ENCODE results near the gene PMPCA.

The PMPCA gene

GRCh38 chr9:136367296-136368145 is 42.9 kb upstream of the PMPCA start:
- H3K27me3 ChIP-seq (ENCODE audit: control insufficient read depth, insufficient read depth, low read length), result peaks cover 3% of the 10 kb centered on the region
- no peaks in the 10 kb centered on the region for H3K36me3 ChIP-seq (ENCODE audit: control insufficient read depth, low read depth, low read length)
- no peak overlapping the region for H3K4me3 ChIP-seq (ENCODE audit: low read length)
- no peak overlapping the region for H3K9ac ChIP-seq (ENCODE audit: low read length)
- no peaks in the 10 kb centered on the region for H3K9me3 ChIP-seq (ENCODE audit: control insufficient read depth, low read depth, low read length)
- H3K27ac ChIP-seq (ENCODE audit: low read length), result no peak overlapping the region
- no peaks in the 10 kb centered on the region for H3K4me1 ChIP-seq (ENCODE audit: control insufficient read depth, low read depth, low read length)

GRCh38 chr9:136368190-136368589 is 42.3 kb upstream of the PMPCA start:
- H3K27ac ChIP-seq (ENCODE audit: low read length), result no peak overlapping the region
- no peak overlapping the region for H3K4me3 ChIP-seq (ENCODE audit: low read length)
- H3K9ac ChIP-seq (ENCODE audit: low read length), result no peak overlapping the region
- no peaks in the 10 kb centered on the region for H3K9me3 ChIP-seq (ENCODE audit: control insufficient read depth, low read depth, low read length)
- no peaks in the 10 kb centered on the region for H3K4me1 ChIP-seq (ENCODE audit: control insufficient read depth, low read depth, low read length)
- peaks cover 3% of the 10 kb centered on the region for H3K27me3 ChIP-seq (ENCODE audit: control insufficient read depth, insufficient read depth, low read length)
- H3K36me3 ChIP-seq (ENCODE audit: control insufficient read depth, low read depth, low read length), result no peaks in the 10 kb centered on the region

DNA sequence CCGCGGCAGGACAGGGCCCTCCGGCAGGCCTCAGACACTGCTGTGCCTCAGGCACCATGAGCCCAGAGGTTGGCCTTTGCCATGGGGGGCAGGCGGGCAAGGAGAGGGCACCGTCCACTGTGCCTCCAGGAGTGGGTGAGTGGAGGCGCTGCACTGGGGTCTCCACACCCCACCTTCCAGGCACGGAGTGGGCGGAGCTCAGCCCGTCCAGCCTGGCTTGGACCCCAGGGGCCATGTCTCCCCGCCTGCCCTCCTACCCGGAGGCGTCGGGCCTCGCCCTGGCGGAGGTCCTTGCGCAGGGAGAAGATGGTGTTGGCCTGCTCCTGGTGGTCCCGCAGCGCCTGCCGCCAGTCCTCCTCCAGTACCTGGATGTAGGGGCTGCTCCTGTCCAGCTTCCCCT is 40.4 kb upstream of the PMPCA start:
- H3K36me3 ChIP-seq (ENCODE audit: control insufficient read depth, low read depth, low read length), result no peaks in the 10 kb centered on the region
- no peak overlapping the region for H3K27ac ChIP-seq (ENCODE audit: low read length)
- H3K27me3 ChIP-seq (ENCODE audit: control insufficient read depth, insufficient read depth, low read length), result no peaks in the 10 kb centered on the region
- no peaks in the 10 kb centered on the region for H3K9me3 ChIP-seq (ENCODE audit: control insufficient read depth, low read depth, low read length)
- no peaks in the 10 kb centered on the region for H3K4me1 ChIP-seq (ENCODE audit: control insufficient read depth, low read depth, low read length)
- no peak overlapping the region for H3K9ac ChIP-seq (ENCODE audit: low read length)
- H3K4me3 ChIP-seq (ENCODE audit: low read length), result no peak overlapping the region

GRCh38 chr9:136370687-136371532 is 39.5 kb upstream of the PMPCA start:
- H3K27ac ChIP-seq (ENCODE audit: low read length), result no peak overlapping the region
- H3K9ac ChIP-seq (ENCODE audit: low read length), result no peak overlapping the region
- H3K4me1 ChIP-seq (ENCODE audit: control insufficient read depth, low read depth, low read length), result no peaks in the 10 kb centered on the region
- peaks cover 4% of the 10 kb centered on the region for H3K36me3 ChIP-seq (ENCODE audit: control insufficient read depth, low read depth, low read length)
- H3K27me3 ChIP-seq (ENCODE audit: control insufficient read depth, insufficient read depth, low read length), result no peaks in the 10 kb centered on the region
- no peak overlapping the region for H3K4me3 ChIP-seq (ENCODE audit: low read length)
- no peaks in the 10 kb centered on the region for H3K9me3 ChIP-seq (ENCODE audit: control insufficient read depth, low read depth, low read length)

GRCh38 chr9:136371533-136371880 is 39.0 kb upstream of the PMPCA start:
- Histone ChIP-seq H3K27me3 (ENCODE audit: control insufficient read depth, insufficient read depth, low read length) (no peaks in the 10 kb centered on the region), H3K36me3 (ENCODE audit: control insufficient read depth, low read depth, low read length) (peaks cover 6% of the 10 kb centered on the region), H3K4me3 (ENCODE audit: low read length) (no peak overlapping the region), H3K9ac (ENCODE audit: low read length) (no peak overlapping the region), H3K27ac (ENCODE audit: low read length) (no peak overlapping the region), H3K9me3 (ENCODE audit: control insufficient read depth, low read depth, low read length) (no peaks in the 10 kb centered on the region), H3K4me1 (ENCODE audit: control insufficient read depth, low read depth, low read length) (no peaks in the 10 kb centered on the region)

DNA sequence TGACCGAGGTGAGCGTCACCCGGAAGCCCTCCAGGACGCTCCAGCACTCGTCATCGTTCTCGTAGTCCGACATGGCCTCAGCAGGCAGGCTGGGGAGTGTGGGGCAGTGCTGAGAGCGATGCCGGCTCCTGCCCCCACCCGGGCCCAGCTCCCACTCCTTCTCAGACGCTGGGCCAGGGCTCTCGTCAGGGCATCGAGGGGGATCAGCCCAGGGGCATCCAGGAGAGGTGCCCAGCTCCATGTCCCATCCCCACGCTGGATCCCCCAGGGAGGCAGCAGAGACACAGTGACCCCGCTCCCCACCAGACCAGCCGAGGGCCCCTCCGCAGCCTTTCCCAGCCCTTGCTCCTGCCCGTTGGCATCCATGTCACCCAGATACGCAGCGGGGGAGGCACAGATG is 38.5 kb upstream of the PMPCA start:
- Histone ChIP-seq H3K9me3 (ENCODE audit: control insufficient read depth, low read depth, low read length) (no peaks in the 10 kb centered on the region), H3K36me3 (ENCODE audit: control insufficient read depth, low read depth, low read length) (peaks cover 6% of the 10 kb centered on the region), H3K4me3 (ENCODE audit: low read length) (no peak overlapping the region), H3K27me3 (ENCODE audit: control insufficient read depth, insufficient read depth, low read length) (no peaks in the 10 kb centered on the region), H3K9ac (ENCODE audit: low read length) (no peak overlapping the region), H3K27ac (ENCODE audit: low read length) (no peak overlapping the region), H3K4me1 (ENCODE audit: control insufficient read depth, low read depth, low read length) (no peaks in the 10 kb centered on the region)

GRCh38 chr9:136372561-136373299 is 37.7 kb upstream of the PMPCA start:
- Histone ChIP-seq H3K4me3 (ENCODE audit: low read length) (no peak overlapping the region), H3K9me3 (ENCODE audit: control insufficient read depth, low read depth, low read length) (no peaks in the 10 kb centered on the region), H3K36me3 (ENCODE audit: control insufficient read depth, low read depth, low read length) (peaks cover 6% of the 10 kb centered on the region), H3K4me1 (ENCODE audit: control insufficient read depth, low read depth, low read length) (no peaks in the 10 kb centered on the region), H3K9ac (ENCODE audit: low read length) (no peak overlapping the region), H3K27me3 (ENCODE audit: control insufficient read depth, insufficient read depth, low read length) (no peaks in the 10 kb centered on the region), H3K27ac (ENCODE audit: low read length) (no peak overlapping the region)

DNA sequence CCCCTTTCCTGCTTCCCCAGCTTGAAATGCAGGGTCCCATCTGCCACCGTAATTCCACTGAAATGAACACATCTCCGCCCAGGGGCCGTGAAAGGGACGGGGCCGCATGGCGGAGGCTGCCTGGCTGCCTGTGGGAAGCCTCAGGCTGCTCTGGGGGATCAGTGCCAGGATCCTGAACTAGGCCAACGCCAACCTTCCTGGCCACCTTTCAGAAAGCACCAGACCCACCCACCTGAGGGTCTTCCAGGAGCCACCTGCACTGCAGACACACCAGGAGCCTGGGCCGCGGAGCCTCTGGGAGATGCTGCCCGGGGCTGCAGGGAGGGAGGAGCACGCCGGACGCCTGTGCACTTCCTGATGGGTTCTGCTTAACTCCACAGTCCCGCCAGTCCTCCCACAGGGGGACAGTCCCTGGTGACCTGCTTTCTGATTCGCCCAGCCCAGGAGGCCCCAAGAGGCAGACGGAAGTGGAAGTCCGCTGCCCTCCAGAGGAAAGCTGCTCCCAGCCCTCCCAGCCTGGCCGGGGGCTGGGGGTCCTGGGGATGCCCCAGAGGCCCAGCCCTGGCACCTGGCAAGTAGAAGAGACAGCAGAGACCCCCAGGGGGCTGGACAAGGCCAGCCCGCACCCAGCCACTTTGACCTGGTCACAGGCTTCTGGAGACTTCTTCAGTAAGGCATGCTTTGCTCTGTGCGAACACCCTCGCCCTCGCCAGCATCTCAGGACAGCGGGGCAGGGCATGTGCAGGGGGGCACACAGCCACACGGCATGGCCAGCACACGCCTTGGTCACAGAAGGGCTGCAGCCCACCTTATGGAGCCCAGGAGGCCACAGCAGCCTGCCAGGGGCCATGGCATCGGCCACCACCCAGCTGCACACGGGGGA is 36.9 kb upstream of the PMPCA start, which contains the start of gene CARD9:
Gene CARD9 (minus strand): TSS at position 370 of the 883 bp plus-strand sequence. CDS start 1,591 bp downstream, outside the sequence.
- no peak within 1 kb of the TSS for H3K27ac ChIP-seq (ENCODE audit: low read length)
- H3K9ac ChIP-seq (ENCODE audit: low read length), result no peak within 1 kb of the TSS
- no peaks in the 10 kb centered on the region for H3K4me1 ChIP-seq (ENCODE audit: control insufficient read depth, low read depth, low read length)

DNA sequence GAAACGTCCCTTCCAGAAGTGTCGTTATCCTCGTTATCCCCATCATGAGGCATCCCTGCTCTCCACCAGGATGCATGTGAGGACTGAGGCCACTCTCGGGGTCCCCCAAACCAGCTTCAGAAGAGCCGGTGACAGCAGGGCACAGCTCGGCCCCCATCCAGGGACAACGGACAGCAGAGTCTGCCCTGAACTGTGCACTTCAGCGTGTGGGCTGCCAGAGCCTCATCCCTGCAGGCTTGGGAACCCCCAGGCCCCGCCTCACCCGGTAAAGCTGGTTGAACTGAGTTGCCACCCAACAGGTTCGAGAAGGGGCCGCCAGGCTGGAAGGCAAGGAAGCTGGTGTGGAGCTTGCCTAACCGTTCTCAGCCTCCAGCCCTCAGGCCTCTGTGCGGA is 36.3 kb upstream of the PMPCA start:
- no peak overlapping the region for H3K4me3 ChIP-seq (ENCODE audit: low read length)
- H3K27ac ChIP-seq (ENCODE audit: low read length), result no peak overlapping the region
- H3K27me3 ChIP-seq (ENCODE audit: control insufficient read depth, insufficient read depth, low read length), result no peaks in the 10 kb centered on the region
- H3K9ac ChIP-seq (ENCODE audit: low read length), result no peak overlapping the region
- no peaks in the 10 kb centered on the region for H3K9me3 ChIP-seq (ENCODE audit: control insufficient read depth, low read depth, low read length)
- H3K36me3 ChIP-seq (ENCODE audit: control insufficient read depth, low read depth, low read length), result peaks cover 6% of the 10 kb centered on the region
- no peaks in the 10 kb centered on the region for H3K4me1 ChIP-seq (ENCODE audit: control insufficient read depth, low read depth, low read length)

More for the DNA sequence above, 36.9 kb upstream of the PMPCA start, which contains the start of gene CARD9:
- H3K36me3 ChIP-seq (ENCODE audit: control insufficient read depth, low read depth, low read length), result peaks cover 6% of the 10 kb centered on the region
- H3K9me3 ChIP-seq (ENCODE audit: control insufficient read depth, low read depth, low read length), result no peaks in the 10 kb centered on the region
- no peaks in the 10 kb centered on the region for H3K27me3 ChIP-seq (ENCODE audit: control insufficient read depth, insufficient read depth, low read length)
- H3K4me3 ChIP-seq (ENCODE audit: low read length), result no peak within 1 kb of the TSS

GRCh38 chr9:136375096-136375495 is 35.4 kb upstream of the PMPCA start:
- Histone ChIP-seq H3K27me3 (ENCODE audit: control insufficient read depth, insufficient read depth, low read length) (no peaks in the 10 kb centered on the region), H3K4me3 (ENCODE audit: low read length) (no peak overlapping the region), H3K36me3 (ENCODE audit: control insufficient read depth, low read depth, low read length) (peaks cover 11% of the 10 kb centered on the region), H3K27ac (ENCODE audit: low read length) (no peak overlapping the region), H3K9me3 (ENCODE audit: control insufficient read depth, low read depth, low read length) (no peaks in the 10 kb centered on the region), H3K4me1 (ENCODE audit: control insufficient read depth, low read depth, low read length) (no peaks in the 10 kb centered on the region), H3K9ac (ENCODE audit: low read length) (no peak overlapping the region)
